ENCODE results near the gene DMD.

Gene DMD

GRCh38 chrX:32185160-32185559, 1026.2 kb downstream of the DMD start:
- no peak for DNase-seq

GRCh38 chrX:32183066-32183465, 1028.3 kb downstream of the DMD start:
- no peak for DNase-seq

- DNase-seq, result no peak
These were observed 1034.8 kb downstream of the DMD start for GRCh38 chrX:32176510-32176909.

GRCh38 chrX:32170481-32170880, 1040.9 kb downstream of the DMD start:
- DNase-seq, result no peak

GRCh38 chrX:32155044-32155638, 1056.2 kb downstream of the DMD start:
- no peak for DNase-seq

GRCh38 chrX:32153585-32153984, 1057.8 kb downstream of the DMD start:
- DNase-seq, result no peak

- no peak for DNase-seq
These were observed 1061.2 kb downstream of the DMD start for GRCh38 chrX:32150141-32150540.

GRCh38 chrX:32141841-32142240, 1069.5 kb downstream of the DMD start:
- DNase-seq, result no peak

GRCh38 chrX:32139476-32139875, 1071.9 kb downstream of the DMD start:
- no peak for DNase-seq

GRCh38 chrX:32137525-32137924, 1073.8 kb downstream of the DMD start:
- no peak for DNase-seq

GRCh38 chrX:32126997-32127396, 1084.4 kb downstream of the DMD start:
- no peak for DNase-seq

- no peak for DNase-seq
These were observed 1092.5 kb downstream of the DMD start for GRCh38 chrX:32118832-32119231.

GRCh38 chrX:32116047-32116446, 1095.3 kb downstream of the DMD start:
- DNase-seq, result no peak

GRCh38 chrX:32087663-32088062, 1123.7 kb downstream of the DMD start:
- DNase-seq, result no peak

- no peak for DNase-seq
These were observed 1126.6 kb downstream of the DMD start for GRCh38 chrX:32084757-32085156.

GRCh38 chrX:32048285-32048684, 1163.1 kb downstream of the DMD start:
- DNase-seq, result no peak

- no peak for DNase-seq
These were observed 1166.2 kb downstream of the DMD start for GRCh38 chrX:32045149-32045548.

GRCh38 chrX:32041181-32041580, 1170.2 kb downstream of the DMD start:
- no peak for DNase-seq

- DNase-seq, result no peak
These were observed 1184.6 kb downstream of the DMD start for GRCh38 chrX:32026772-32027171.

- DNase-seq, result no peak
These were observed 1187.3 kb downstream of the DMD start for GRCh38 chrX:32024072-32024471.

GRCh38 chrX:32016195-32016594, 1195.2 kb downstream of the DMD start:
- no peak for DNase-seq

GRCh38 chrX:32010948-32011347, 1200.4 kb downstream of the DMD start:
- DNase-seq, result no peak

- DNase-seq, result no peak
These were observed 1201.1 kb downstream of the DMD start for GRCh38 chrX:32010212-32010611.

- DNase-seq, result no peak
These were observed 1217.7 kb downstream of the DMD start for GRCh38 chrX:31993637-31994036.

- DNase-seq, result no peak
These were observed 1222.4 kb downstream of the DMD start for GRCh38 chrX:31988975-31989374.
